T follicular helper cell (primary cell): ENCODE results near the gene HK2.

Experiments used
- DNase-seq: peaks from one replicate; pipeline ENCODE4 v3.0.0-alpha.2; 2020; ENCODE audit warnings: low read depth

HK2 gene

DNA sequence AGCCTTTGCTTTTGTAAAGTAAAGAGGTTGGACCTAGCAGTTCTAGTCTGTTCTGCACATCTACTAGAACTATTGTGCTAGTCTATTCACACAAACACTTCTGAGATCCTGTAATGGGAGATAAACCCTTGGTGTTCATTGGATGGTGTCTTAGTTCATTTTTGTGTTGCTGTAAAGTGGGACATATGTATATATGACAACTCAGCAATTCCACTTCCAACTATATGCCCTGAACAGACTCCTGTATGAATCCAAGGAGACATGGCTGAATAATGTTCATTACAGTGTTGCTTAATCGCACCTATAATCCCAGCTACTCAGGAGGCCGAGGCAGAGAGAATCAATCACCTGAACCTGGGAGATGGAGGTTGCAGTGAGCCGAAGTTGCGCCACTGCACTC lies 23.3 kb downstream of the HK2 start:
- DNase-seq, result no peak

DNA sequence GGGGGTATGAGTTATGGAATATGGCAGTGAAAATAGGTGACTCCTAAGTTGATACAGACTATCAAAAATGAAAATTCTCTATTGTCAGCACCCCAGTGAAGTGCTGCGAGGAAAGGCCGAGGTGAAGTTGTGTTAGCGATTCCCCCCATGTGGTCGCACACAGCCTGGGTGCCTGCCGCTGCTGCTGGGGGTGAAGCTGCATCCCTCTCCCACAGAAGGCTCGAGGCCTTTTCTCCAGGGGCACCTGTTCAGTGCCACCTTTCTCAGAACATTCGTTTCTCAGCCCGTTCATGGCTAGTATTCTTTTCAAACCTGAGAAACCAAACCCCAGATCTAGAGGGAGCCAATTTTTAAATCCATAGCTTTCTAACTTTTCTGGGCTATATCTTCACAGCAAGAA lies 23.8 kb downstream of the HK2 start:
- DNase-seq, result no peak

DNA sequence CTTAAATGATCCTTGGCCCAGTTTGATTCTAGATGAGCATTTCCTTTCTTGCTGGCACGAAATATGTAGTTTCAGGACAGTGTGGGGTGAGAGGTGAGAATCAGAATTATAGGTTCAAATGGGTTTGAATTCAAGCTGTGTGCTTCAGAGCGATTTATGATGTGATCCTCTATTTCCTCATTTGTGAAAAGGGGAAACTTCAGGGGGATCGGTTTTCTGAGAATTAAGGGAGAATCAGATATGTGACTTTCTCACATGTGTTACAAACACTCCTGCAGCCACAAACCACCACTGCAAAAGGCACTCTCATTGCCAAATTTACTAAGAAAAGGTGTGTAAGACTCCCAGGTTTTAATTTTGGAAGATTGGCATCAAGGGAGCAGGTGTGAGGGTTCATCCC lies 24.4 kb downstream of the HK2 start:
- DNase-seq, result no peak

DNA sequence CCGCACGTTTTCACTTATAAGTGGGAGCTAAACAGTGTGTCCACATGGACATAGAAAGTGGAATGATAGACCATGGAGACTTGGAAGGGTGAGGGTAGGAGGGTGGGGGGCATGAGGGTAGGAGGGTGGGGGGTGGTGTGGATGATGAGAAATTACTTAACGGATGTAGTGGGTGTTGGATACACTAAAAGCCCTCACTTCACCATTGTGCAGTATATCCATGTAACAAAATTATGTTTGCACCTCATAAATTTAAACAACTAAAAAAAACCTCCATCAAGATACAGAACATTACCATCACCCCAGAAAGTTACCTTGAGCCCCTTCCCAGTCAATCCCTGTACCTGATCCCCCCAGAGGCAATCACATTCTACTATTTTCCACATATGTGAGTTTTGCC lies 26.2 kb downstream of the HK2 start:
- no peak for DNase-seq

DNA sequence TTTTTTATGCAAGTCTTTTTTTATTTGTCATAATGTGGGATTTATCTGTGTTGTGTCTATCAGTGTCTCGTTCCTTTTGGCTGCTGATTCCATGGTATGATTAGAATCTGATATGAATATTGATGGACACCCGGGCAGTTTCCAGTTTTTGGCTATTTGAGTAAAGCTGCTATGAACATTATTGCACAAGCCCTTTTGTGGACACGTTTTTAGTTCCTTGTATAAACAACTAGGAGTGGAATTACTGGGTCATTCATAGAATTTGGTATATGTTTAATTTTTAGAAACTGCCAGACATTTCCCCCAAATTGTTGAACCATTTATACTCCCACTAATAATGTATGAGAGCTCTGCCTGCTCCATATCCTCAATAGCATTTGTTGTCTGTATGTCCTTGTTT lies 26.6 kb downstream of the HK2 start:
- DNase-seq, result no peak

DNA sequence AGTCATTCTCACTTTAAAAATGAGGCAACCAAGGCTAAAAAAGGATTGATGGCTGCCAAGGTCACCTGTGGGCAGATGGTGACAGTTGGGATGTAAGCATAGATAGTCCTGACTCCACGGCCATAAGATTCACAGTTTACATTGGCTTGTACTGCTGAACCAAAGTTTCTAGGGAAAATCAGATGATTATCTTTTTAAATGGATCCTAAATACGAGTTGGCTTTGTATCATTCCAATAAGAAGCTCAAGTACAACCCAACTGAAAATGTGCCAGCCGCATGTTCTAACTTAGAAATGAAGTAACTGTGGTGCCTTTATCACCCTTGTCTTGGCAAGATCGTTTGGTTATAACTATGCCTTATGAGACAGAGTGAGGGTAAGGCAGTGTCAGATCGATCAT lies 27.6 kb downstream of the HK2 start:
- DNase-seq, result no peak

DNA sequence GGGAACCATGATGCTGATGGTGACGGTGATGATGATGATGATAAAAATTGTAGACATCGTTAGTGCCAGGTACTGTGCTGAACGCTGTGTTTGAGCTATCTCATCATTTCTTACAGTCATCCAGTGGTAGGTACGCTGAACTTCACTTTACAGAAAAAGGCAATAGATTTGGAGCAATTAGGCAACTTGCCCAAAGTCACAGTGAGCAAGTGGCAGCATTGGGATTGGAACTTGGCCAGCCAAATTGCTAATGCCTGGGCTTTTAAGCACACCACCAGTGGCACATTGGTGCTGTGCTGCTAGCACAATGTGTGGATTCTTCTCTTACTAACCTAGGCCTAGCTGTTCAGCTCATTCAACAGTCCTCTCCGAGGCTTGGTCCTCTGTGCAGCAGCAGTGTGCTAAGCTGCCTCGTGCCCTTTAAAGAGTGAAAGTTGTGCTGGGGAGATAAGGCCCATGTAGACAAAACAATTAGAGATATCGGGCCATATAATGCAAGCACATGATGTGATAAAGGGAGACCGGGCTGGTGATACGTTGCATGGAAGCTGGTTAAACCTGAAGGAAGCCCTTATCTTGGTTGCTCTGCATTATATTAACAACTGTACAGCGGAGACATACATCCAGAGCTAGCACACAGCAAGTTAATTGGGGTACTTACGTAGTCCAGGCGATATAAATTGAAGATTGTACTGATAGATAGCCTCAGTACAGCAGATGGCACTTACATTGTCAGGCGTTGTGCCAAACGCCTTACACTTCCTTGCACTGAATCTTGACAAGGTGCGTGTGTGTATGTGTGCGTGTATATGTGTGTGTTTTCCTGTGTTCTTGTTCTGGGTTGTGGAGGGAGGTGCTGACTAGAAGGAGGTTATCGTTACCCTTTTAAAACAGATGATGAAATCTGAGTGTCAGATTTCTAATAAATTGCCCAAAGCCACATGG lies 28.4 kb downstream of the HK2 start:
- DNase-seq, result no peak

DNA sequence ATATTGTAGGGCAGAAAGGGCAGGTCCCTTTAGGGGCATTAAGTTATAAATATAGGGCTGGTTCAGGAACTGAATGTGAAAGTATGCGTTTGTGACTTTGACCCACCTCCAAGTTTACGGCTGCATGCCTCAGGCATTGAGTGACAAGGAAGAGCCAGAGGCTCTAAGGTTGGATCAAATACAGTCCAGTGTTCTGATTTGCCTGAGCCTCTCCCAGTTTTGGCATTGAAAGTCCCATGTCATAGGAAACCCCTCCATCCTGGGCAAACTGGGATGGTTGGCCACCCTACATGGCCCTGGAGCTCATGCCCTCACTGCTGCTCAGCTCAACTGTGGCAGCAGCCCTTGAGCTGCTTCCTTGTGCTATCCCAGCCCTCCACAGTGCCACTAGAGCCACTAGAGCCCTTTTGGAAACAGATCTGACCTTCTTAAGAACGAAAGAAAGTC lies 29.9 kb downstream of the HK2 start:
- DNase-seq, result no peak

DNA sequence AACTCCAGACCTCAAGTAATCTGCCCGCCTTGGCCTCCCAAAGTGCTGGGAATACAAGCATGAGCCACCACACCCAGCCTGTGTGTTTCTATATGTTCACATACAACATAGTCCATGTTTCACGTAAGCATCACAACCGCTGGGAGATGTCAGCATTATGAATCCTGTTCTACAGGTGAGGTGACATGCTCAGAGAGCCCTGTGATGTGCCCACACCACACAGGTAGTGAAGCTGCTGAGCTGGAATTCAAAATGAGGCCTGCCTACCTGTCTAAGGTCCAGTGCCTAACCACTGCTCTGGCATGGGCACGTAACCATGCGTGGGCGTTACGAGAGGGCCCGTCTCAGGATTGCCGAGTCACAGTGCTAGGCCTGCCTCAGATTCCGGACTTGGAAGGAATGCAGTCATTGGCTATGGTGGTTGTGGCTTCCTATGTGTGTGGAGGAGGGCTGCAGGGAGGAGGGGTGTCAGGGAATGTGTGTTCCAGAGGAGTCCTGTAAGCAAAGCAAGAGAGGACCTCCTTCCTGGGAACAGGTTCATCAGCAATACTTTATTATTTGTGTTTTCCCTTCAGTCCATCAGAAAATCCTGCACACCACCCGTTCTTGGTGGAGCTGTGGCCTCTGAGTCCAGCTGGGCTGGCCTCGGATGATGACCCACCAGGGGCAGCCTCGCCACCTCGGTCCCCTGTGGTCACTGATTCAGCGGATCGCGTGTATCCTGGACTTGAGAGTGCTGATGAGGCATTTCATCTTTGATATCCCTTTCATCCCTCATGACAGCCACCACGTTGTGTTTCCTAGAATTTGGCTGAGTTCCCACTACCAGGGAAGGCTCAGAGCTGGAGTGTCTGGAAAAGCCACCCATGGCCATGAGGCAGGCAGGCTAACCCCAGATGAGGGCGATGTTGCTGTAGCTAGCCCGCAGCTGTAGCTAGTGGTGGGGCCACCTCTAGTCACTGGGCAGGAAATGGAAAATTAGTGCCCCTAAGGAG lies 31.1 kb downstream of the HK2 start:
- DNase-seq, result no peak

DNA sequence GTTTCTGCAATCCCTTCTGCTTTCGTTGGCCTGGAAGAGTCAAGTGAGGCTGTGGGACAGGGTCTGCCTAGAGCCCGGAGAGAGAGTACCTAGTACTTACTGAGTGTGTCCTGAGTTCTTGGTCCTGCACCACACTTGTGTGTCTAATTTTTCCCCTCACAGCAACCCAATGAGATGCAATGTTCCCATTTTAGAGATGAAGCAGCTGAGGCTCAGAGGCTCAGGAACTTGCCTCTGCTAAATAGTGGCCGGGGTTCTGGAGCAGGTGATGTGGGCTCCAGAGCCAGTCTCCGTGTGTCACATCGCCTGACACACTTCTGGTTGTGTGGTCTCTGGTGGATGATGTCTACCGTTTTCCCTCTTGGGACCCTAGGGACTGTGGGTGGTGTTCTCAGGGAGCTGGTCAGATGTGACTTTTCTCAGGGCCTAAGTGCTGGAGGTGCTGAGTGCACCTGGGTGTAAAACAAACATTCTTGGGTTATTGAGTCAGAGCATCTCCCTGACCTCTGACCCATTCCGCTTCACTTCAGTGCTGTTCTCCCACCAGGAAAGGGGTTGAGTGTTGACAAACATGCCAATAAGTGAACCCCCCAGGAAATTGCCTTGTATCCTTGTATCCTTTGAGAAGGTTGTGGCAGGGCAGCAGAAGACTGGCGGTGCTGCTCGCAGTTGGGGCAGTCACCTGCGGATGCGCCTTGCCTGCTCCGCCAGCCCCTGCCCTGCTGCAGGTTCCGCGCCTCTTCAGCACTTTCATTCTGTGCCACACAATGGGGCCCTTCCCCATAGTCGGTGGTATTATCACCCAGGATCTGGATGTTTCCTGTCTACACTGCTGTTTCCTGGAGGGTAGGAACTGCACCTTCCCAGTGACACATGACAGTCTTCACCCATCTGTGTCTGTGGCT lies 32.1 kb downstream of the HK2 start:
- no peak for DNase-seq

DNA sequence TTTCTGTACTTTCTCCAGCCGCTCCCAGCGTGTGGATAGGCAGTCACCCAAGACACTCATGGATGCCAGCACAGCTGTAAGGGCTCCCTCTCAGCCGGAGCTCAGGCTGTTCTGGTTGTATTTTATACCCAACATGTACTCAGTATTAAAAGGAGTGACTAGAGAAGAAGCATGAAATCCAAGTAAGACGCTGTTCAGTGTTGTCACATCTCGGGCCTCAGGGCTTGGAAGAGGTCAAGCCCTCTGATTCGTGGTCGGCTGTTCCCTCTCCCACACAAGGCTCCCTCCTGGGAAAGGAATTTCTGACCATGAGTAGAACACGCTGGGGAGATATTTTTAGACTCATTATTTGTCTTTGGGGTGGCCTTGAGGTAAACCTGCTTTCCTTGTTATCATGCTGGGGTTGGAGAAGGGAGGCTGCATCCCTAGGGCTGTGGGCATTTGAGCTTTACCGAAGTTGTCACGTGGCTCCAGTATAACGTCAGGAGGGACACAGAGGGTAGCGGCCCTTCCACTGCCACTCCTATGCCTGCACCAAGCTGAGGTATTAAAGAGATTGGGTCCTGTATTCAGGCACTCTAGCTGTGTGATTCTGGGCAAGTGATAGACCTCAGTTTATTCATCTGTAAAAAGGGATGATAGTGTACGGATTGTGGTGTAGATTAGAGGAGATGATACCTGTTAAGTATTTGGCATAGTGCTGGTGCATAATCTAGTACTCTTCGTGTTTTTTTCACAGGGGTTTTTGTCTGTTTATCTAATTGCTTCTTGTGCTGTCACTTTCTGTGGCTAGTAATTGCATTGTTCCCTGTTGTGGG lies 34.1 kb downstream of the HK2 start:
- DNase-seq, result no peak

DNA sequence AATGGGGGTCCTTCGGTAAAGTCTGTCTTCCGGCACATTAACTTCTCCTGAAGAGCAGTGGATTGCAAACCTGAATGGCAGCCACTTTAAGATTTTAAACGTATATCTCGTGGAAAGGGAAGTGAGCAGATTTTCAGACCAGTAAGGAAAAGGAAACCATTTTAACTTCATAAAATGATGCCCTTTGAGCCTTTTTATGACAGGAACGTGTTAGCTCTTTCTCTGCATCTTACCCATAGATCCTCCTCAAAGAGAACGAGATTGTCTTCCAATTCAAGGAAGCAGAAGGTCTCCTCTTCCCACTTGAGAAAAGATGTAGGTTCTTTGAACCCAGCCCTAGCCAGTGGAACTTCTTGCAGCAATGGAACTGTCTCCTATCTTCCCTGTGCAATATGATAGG lies 35.6 kb downstream of the HK2 start:
- DNase-seq, result no peak

DNA sequence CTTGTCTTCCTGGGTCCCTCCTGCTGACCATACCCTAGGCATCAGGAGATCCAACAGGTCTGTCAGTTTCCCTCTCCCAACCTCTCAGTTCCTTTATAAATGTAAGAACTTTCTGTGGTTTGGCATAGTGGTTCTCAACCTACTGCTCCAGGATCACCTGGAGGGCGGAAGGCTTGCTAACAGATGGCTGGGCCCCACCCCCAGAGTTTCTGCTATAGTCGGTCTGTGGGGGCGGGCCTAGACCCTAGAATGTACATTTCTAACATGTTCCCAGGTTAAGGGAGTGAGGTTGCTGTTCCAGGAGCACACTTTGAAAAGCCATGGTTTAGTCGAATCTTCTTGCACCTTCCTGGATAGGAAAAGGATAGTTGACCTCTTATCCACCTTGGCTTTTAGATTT lies 37.0 kb downstream of the HK2 start:
- no peak for DNase-seq

DNA sequence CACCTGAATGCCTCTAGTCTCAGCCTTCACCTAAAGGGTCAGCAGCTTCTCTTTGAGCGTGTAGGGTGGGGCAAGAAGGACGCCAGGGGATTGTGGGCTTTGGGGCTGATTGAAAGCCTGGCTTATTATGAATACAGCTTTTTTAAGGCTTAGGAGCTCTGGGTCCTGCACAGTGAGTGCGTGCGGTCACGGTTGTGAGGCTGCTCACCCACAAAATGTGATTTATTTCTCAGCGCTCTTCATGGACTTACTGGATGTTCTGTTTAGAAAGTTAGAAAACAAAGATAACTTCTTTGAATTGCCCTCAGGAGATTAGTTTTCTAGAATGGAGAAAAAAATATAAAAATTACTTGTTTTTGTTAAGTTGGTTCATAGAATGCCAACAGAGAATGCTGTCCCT lies 37.5 kb downstream of the HK2 start:
- DNase-seq, result no peak

DNA sequence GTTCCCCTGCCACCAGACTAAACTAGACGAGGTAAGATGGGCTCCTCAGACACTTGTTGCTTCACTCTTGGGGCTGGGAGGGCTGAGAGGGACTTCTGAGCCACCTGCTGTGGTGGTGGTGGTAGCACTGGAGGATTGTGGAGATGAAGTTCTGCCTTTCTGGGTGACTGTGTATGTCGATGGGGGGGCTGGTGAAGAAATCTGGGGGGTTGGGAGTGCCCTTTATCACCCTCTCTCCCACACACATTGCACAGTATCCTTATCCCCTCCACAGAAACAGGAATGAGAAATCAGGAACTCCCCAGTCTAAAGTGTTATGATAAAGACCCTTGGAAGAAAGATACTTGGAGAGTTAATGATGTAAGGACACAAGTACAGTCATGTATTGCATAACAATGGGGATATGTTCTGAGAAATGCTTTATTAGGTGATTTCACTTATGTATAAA lies 38.5 kb downstream of the HK2 start:
- DNase-seq, result no peak

DNA sequence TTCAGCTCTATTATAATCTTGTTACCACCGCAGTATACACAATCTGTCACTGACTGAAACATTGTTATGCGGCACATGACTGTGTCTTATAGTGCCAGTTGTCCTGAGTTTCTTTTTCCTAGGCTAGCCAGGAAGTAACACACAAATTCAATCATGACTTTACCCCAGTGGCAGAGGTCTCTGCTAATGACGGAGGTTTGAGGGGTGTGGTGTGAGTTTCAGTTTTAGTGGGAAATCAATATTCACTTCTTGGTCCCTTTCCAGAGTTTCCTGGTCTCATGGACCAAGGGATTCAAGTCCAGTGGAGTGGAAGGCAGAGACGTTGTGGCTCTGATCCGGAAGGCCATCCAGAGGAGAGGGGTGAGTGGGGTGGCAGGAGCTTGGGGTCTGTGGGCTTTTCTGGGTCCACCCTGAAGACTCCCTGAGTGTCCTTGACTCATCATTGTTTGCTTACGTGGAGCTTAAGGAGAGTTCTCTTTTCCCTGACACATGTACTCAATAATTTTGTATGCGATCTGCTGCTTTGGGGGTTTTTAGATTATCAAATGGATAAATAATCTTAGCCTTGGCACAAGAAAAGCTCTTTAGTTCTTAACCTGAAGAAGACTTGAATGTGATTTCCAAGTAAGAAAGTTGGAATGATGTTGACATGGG lies 39.2 kb downstream of the HK2 start:
- DNase-seq, result no peak

DNA sequence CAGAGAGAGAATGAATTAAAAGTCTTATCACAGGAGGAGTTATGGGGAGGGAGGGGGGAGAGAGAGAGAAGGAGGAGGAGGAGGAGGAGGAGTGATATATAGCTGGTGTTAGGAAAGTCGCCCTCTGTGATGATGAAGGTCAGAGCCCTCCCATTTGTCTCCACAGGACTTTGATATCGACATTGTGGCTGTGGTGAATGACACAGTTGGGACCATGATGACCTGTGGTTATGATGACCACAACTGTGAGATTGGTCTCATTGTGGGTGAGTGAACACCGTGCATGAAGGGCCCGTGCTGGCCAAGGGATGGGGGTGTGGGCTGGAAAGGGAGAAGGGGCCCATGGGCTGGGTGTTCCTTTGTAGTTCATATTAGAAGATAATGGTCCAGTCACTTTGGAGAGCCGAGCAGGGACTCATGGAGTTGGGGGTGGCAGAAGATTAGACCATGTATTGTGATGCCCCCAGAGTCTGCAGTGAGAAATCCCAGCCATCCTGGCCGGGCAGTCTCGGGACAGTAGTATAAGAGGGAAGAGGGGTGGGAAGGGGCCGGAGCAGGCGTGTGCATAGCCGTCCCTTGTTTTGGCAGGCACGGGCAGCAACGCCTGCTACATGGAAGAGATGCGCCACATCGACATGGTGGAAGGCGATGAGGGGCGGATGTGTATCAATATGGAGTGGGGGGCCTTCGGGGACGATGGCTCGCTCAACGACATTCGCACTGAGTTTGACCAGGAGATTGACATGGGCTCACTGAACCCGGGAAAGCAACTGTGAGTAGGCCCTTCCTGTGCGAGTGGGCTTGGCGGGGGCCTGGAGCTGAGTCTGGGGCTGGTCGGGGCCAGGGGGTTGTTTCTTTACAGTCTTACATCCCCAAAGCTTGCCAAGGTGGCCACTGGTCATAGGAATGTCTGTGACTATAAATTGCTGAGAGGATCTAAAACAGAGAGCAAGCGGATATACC lies 40.0 kb downstream of the HK2 start:
- no peak for DNase-seq

DNA sequence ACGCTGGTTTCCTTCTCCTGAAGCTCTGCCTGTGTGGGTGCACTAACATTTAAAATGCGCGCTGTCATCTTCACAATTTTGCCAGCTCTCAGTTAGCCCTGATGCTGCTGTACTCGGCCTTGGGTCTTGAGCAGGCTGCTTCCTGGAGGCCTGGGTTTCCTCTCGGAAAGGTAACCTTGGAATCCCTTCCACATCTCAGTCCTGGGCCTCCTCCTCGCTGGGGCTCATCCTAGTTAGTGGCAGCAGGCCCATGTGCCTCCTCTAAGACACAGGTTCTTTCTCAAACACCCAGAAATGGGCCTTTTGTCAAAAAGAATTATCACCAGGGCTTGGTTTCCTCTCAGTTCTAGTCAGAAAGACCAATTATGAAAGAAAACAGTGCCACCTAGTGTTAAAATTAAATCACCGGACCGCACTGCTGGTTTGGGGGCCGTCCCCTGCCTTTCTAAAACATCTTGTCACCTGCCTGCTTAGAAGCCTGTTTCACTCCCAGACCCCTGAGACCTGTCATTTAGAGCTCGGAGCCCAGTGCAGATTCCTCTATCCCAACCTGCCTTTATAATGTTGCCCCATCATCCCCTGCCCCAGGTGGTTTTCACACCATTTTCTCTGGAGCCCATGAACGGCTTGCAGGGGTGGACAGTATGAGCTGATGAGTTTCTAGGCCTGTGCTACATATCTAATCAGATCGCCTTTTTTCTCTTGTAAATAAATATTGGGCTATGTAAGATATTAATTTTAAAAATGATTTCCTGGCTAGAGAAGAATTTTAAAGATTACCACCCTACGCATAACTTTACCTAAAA lies 42.4 kb downstream of the HK2 start:
- DNase-seq, result peak; percentile 18
